Measurements from ENCODE around the gene XPO6. TPM values are rescaled to one million over a fixed set of nuclear protein-coding genes. Genes with fewer than 3 reads are reported as not detected.
"Not testable (repeated sequence)": the region's sequence is repeated elsewhere in the genome, so short reads cannot be mapped to it uniquely, and the experiment has no call there.

XPO6 gene
- total and polyA plus RNA-seq, 4 donors, result 52.9 to 172 (median 126) TPM

GRCh38 chr16:28255838-28256237, 44.1 kb upstream of the XPO6 start:
- H3K9me3 ChIP-seq (ENCODE audit: control insufficient read depth in 4 of 4, insufficient read depth in 3 of 4, low read length in 3 of 4), result peaks cover 0 to 1% (median 0%) of the 10 kb centered on the region in 4 donors
- DNase-seq (no peak), ATAC-seq (ENCODE audit: insufficient read depth, low FRiP score) (no peak)
- WGBS, 2 donors, result 86 to 95% methylated on average over 11 to 12 of the region's 12 CpGs
- H3K27me3 ChIP-seq (ENCODE audit: control insufficient read depth in 3 of 3, insufficient read depth in 3 of 3, low read length in 2 of 3), result peaks cover 0 to 3% (median 0%) of the 10 kb centered on the region in 3 donors
- H3K4me1 ChIP-seq (ENCODE audit: control insufficient read depth in 5 of 5, insufficient read depth in 5 of 5, low read length in 5 of 5), result peaks cover 0 to 3% (median 0%) of the 10 kb centered on the region in 5 donors
- H3K4me3 ChIP-seq, result no peak overlapping the region
- H3K36me3 ChIP-seq (ENCODE audit: control insufficient read depth in 4 of 4, insufficient read depth in 4 of 4, low read length in 4 of 4), result no peaks in the 10 kb centered on the region
- TF ChIP-seq CTCF (IDR thresholded peaks at IDR 0.05; ENCODE audit: control extremely low read depth, extremely low read depth), result no peak
- H3K9ac ChIP-seq (ENCODE audit: insufficient read depth in 1 of 2, low read length in 2 of 2), result no peak overlapping the region
- no peak overlapping the region for H3K27ac ChIP-seq (ENCODE audit: low read depth in 1 of 2, low read length in 1 of 2)

DNA sequence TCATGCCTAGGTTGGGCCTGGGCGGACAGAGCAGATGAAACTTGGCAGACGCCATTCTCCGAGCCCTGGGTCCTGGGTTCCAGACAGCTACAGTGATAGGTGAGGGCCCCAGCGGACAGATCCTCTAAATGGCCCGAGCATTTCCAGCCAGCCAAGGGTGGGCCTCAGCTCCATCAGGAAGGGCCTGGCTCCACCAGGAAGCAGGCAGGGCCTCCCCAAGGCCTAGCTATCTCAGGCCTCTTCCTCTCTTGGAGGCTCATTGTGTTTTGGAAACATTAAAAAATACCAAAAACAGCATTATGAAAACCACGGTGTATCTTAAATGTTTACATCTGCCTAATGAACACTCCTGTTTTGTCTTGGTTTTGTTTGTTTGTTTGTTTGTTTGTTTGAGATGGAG, 42.4 kb upstream of the XPO6 start:
- WGBS, 2 donors, result 88 to 89% methylated on average over 6 of the region's 6 CpGs
- H3K27me3 ChIP-seq (ENCODE audit: control insufficient read depth in 3 of 3, insufficient read depth in 3 of 3, low read length in 2 of 3), result peaks cover 0 to 3% (median 0%) of the 10 kb centered on the region in 3 donors

DNA sequence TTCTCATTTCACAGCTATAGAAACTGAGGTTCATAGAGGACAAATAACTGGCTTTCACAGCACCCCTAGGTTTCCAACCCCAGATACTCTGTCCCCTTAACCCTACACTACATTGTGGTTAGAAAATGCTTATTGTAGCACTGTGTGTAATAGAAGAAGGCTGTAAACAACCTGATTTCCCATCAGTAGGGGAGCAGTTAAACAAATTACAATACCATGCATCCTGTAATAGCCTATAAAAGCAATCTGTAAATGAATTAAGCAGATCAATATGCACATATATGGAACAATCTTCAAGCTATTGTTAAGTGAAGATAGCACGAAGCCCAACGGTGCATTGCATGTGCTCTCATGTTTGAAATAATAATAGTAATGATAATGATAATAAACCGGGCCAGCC, 39.2 kb upstream of the XPO6 start:
- Histone ChIP-seq H3K4me3 (no peak overlapping the region), H3K9me3 (ENCODE audit: control insufficient read depth in 4 of 4, insufficient read depth in 3 of 4, low read length in 3 of 4) (no peaks in the 10 kb centered on the region), H3K27ac (ENCODE audit: low read depth in 1 of 2, low read length in 1 of 2) (no peak overlapping the region), H3K9ac (ENCODE audit: insufficient read depth in 1 of 2, low read length in 2 of 2) (no peak overlapping the region), H3K36me3 (ENCODE audit: control insufficient read depth in 4 of 4, insufficient read depth in 4 of 4, low read length in 4 of 4) (no peaks in the 10 kb centered on the region), H3K4me1 (ENCODE audit: control insufficient read depth in 5 of 5, insufficient read depth in 5 of 5, low read length in 5 of 5) (no peaks in the 10 kb centered on the region), H3K27me3 (ENCODE audit: control insufficient read depth in 3 of 3, insufficient read depth in 3 of 3, low read length in 2 of 3) (peaks cover 0 to 3% (median 0%) of the 10 kb centered on the region in 3 donors)
- 60 to 63% methylated on average over 3 of the region's 3 CpGs for WGBS, 2 donors
- ATAC-seq (ENCODE audit: insufficient read depth, low FRiP score) (no peak), DNase-seq (no peak)
- TF ChIP-seq CTCF (IDR thresholded peaks at IDR 0.05; ENCODE audit: control extremely low read depth, extremely low read depth), result no peak

More for the DNA sequence above, 42.4 kb upstream of the XPO6 start:
- no peak overlapping the region for H3K27ac ChIP-seq (ENCODE audit: low read depth in 1 of 2, low read length in 1 of 2)
- H3K9ac ChIP-seq (ENCODE audit: insufficient read depth in 1 of 2, low read length in 2 of 2), result no peak overlapping the region
- TF ChIP-seq CTCF (IDR thresholded peaks at IDR 0.05; ENCODE audit: control extremely low read depth, extremely low read depth), result no peak
- peaks cover 0 to 1% (median 0%) of the 10 kb centered on the region in 4 donors for H3K9me3 ChIP-seq (ENCODE audit: control insufficient read depth in 4 of 4, insufficient read depth in 3 of 4, low read length in 3 of 4)
- DNase-seq (no peak), ATAC-seq (ENCODE audit: insufficient read depth, low FRiP score) (no peak)
- H3K4me3 ChIP-seq, result no peak overlapping the region
- peaks cover 0 to 3% (median 0%) of the 10 kb centered on the region in 5 donors for H3K4me1 ChIP-seq (ENCODE audit: control insufficient read depth in 5 of 5, insufficient read depth in 5 of 5, low read length in 5 of 5)
- H3K36me3 ChIP-seq (ENCODE audit: control insufficient read depth in 4 of 4, insufficient read depth in 4 of 4, low read length in 4 of 4), result no peaks in the 10 kb centered on the region

DNA sequence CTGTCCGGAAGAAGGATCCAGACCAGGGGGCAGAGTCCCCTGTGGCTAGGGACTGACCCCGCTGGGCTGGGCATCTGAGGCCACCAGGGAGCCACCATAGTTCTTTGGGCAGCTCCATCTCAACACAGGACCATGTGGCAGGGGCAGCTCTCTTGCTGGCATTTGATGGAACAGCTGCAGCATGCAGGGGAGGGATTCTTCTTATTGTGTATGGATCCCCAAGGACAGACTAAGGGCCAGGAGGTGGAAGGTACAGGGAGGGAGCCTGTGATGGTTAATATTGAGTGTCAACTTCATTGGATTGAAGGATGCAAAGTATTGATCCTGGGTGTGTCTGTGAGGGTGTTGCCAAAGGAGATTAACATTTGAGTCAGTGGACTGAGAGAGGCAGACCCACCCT, 37.7 kb upstream of the XPO6 start:
- H3K9me3 ChIP-seq (ENCODE audit: control insufficient read depth in 4 of 4, insufficient read depth in 3 of 4, low read length in 3 of 4); H3K27me3 ChIP-seq (ENCODE audit: control insufficient read depth in 3 of 3, insufficient read depth in 3 of 3, low read length in 2 of 3); H3K27ac ChIP-seq (ENCODE audit: low read depth in 1 of 2, low read length in 1 of 2); H3K4me1 ChIP-seq (ENCODE audit: control insufficient read depth in 5 of 5, insufficient read depth in 5 of 5, low read length in 5 of 5); H3K36me3 ChIP-seq (ENCODE audit: control insufficient read depth in 4 of 4, insufficient read depth in 4 of 4, low read length in 4 of 4); ATAC-seq (ENCODE audit: insufficient read depth, low FRiP score); H3K4me3 ChIP-seq; DNase-seq; H3K9ac ChIP-seq (ENCODE audit: insufficient read depth in 1 of 2, low read length in 2 of 2): not testable (repeated sequence)
- WGBS, 2 donors, result 80% methylated on average over 2 of the region's 2 CpGs
